Peyer's patch (tissue), 4 donors: ENCODE results near the gene CSNK2B. TPM values are rescaled to one million over a fixed set of nuclear protein-coding genes. Genes with fewer than 3 reads are reported as not detected.

Source experiments
- DNase-seq, 3 donors: peaks; one replicate each; pipeline ENCODE4 v3.0.0-alpha.2; 2017 to 2019
- H3K27ac ChIP-seq, 4 donors: fragments of 200-600 bp; sonication (generic); one replicate each; pipeline ENCODE4 v1.5.1; 2016 to 2019
- H3K27me3 ChIP-seq, 2 donors: fragments of 200-600 bp; sonication (generic); one replicate each; pipeline ENCODE4 v1.5.1; 2019
- H3K36me3 ChIP-seq, 3 donors: fragments of 200-600 bp; sonication (generic); one replicate each; pipeline ENCODE4 v1.5.1; 2016 to 2019
- H3K4me1 ChIP-seq, 4 donors: fragments of 200-600 bp; sonication (generic); one replicate each; pipeline ENCODE4 v1.5.1; 2016 to 2019
- H3K4me3 ChIP-seq, 4 donors: fragments of 200-600 bp; sonication (generic); 1 replicate in 3 of 4; 2 replicates in 1 of 4; pipeline ENCODE4 v1.5.1; 2016 to 2019; ENCODE audit warnings: mild to moderate bottlenecking in 1 of 4
- H3K9me3 ChIP-seq, 4 donors: fragments of 200-600 bp; sonication (generic); one replicate each; pipeline ENCODE4 v1.5.1; 2016 to 2019; ENCODE audit warnings: mild to moderate bottlenecking in 1 of 4
- POLR2A ChIP-seq, 2 donors: fragments of 450-650 bp; IDR thresholded peaks; one replicate each; pipeline ENCODE4 v1.5.1; 2017; ENCODE audit warnings: antibody characterized with exemption in 2 of 2, mild to moderate bottlenecking in 2 of 2, moderate library complexity in 2 of 2
- total RNA-seq, 4 donors: library from RNA; depleted of rRNA; stranded (reverse); fragments of >200 nt; gene quantifications; one replicate each; pipeline ENCODE4 v1.1.0, GENCODE V29; 2016
- TF ChIP-seq, protein P1 (sequence below), 6 experiments: fragments of 450-650 bp in 4 of 6; fragments of 200-600 bp in 2 of 6; sonication (generic) in 1 of 6; IDR thresholded peaks; one replicate each; pipeline ENCODE4 v1.5.1; 2017 to 2019; ENCODE audit warnings: antibody characterized with exemption in 6 of 6, mild to moderate bottlenecking in 3 of 6, moderate library complexity in 1 of 6

CSNK2B gene
- total RNA-seq, 4 donors from 2014 or later, result 209 to 243 (median 227) TPM

GRCh38 chr6:31676322-31676903 lies 10.5 kb downstream of the CSNK2B start:
- no peak for DNase-seq
- Histone ChIP-seq H3K4me1 (peaks cover 0 to 13% (median 2%) of the 10 kb centered on the region in 4 donors), H3K27ac (no peak overlapping the region), H3K9me3 (no peaks in the 10 kb centered on the region), H3K27me3 (no peaks in the 10 kb centered on the region), H3K36me3 (peaks cover 0 to 20% (median 0%) of the 10 kb centered on the region in 3 donors), H3K4me3 (no peak overlapping the region)
- TF ChIP-seq, protein P1, sequence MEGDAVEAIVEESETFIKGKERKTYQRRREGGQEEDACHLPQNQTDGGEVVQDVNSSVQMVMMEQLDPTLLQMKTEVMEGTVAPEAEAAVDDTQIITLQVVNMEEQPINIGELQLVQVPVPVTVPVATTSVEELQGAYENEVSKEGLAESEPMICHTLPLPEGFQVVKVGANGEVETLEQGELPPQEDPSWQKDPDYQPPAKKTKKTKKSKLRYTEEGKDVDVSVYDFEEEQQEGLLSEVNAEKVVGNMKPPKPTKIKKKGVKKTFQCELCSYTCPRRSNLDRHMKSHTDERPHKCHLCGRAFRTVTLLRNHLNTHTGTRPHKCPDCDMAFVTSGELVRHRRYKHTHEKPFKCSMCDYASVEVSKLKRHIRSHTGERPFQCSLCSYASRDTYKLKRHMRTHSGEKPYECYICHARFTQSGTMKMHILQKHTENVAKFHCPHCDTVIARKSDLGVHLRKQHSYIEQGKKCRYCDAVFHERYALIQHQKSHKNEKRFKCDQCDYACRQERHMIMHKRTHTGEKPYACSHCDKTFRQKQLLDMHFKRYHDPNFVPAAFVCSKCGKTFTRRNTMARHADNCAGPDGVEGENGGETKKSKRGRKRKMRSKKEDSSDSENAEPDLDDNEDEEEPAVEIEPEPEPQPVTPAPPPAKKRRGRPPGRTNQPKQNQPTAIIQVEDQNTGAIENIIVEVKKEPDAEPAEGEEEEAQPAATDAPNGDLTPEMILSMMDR (IDR thresholded peaks at IDR 0.05), result no peak
- TF ChIP-seq POLR2A (IDR thresholded peaks at IDR 0.05), result no peak

DNA sequence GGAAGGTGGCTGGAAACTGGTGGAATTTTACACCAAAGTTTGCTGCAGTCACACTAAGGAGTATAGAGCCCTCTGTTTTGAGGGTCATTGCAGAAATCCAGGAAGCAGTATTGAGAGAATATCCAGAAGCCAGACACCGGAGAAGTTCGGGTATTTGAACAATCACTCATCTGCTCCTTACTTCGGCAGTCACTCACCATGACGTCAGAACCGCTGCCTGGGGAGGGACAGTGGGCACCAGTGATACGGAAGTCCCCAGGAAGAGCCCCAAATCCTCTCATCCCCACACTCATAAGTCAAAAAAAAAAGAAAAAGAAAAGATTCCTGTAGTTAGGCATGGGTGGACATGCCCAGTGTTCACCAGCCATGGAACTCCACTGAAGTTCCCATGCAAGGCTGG lies 11.0 kb downstream of the CSNK2B start:
- H3K4me1 ChIP-seq, result peaks cover 0 to 18% (median 3%) of the 10 kb centered on the region in 4 donors
- peaks cover 0 to 15% (median 0%) of the 10 kb centered on the region in 3 donors for H3K36me3 ChIP-seq
- H3K27ac ChIP-seq, result no peak overlapping the region
- TF ChIP-seq POLR2A (IDR thresholded peaks at IDR 0.05), result no peak
- H3K9me3 ChIP-seq, result no peaks in the 10 kb centered on the region
- no peaks in the 10 kb centered on the region for H3K27me3 ChIP-seq
- H3K4me3 ChIP-seq, result no peak overlapping the region
- DNase-seq, result no peak

GRCh38 chr6:31677955-31678354 lies 12.1 kb downstream of the CSNK2B start:
- H3K27me3 ChIP-seq, result no peaks in the 10 kb centered on the region
- TF ChIP-seq, protein P1 (IDR thresholded peaks at IDR 0.05), result no peak
- no peak for TF ChIP-seq POLR2A (IDR thresholded peaks at IDR 0.05)
- no peaks in the 10 kb centered on the region for H3K9me3 ChIP-seq
- H3K36me3 ChIP-seq, result peaks cover 0 to 4% (median 0%) of the 10 kb centered on the region in 3 donors
- H3K4me1 ChIP-seq, result peaks cover 0 to 25% (median 3%) of the 10 kb centered on the region in 4 donors
- DNase-seq, result no peak
- H3K4me3 ChIP-seq, result no peak overlapping the region
- no peak overlapping the region for H3K27ac ChIP-seq

DNA sequence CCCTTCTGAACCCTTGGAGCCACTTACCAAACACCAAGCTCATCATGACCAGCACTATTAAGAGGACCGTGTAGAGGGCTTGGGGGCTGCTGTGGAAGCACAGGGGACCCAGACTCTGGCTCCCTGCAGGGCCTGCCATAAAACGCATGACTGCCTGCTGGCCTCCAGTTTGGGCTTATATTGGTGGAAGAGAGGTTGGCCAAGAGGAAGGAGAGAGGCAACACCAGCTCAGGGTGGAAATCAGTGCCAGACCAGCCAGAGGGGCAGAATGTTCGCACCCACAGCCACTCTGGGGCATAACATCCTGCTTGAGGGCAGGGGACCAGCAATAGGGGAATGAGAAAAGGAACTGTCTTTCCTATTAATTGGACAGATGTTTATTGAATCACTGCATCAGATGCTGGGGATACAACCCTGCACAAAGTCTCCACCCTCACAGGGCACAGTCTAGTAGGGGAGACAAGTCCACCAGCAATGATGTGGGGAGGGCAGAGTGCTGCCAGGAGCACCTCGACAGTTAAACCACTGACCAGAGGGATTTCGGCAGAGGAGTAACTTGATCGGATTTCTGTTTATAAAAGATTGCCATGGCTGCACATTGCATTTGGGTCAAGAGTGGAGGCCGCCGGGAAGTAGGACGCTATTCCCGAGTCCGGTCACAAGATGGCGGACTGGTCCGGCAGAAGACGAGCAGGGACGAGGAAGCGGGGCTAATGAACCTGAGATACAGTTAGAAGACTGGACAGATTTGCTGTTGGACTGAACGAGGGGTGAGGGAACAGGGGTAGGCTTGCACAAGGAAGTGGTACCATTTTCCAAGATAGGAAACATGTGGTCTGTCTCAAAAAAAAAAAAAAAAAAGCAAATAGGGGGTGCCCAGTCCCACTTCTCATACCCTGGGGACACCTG lies 14.6 kb downstream of the CSNK2B start, which contains the start of gene LY6G5C:
Gene LY6G5C (minus strand): TSS at position 842 of the 909 bp plus-strand sequence. CDS start 694 bp downstream, at position 148.
- DNase-seq, result peak; percentile 78 to 92 (median 83)
- TF ChIP-seq POLR2A (IDR thresholded peaks at IDR 0.05), result peak in 1 of 2 donors; percentile 17
- TF ChIP-seq, protein P1 (IDR thresholded peaks at IDR 0.05), result peak; percentile 47 to 88 (median 82)
- Histone ChIP-seq H3K4me1 (peaks cover 0 to 25% (median 3%) of the 10 kb centered on the region in 4 donors), H3K4me3 (peak within 1 kb of the TSS; percentile 41 to 69 (median 60)), H3K36me3 (no peaks in the 10 kb centered on the region), H3K27ac (peak within 1 kb of the TSS; percentile 59 to 77 (median 69)), H3K27me3 (no peaks in the 10 kb centered on the region), H3K9me3 (no peaks in the 10 kb centered on the region)

- TF ChIP-seq, protein P1 (IDR thresholded peaks at IDR 0.05), result peak in 2 of 6 experiments; percentile 5 to 12
- no peak for TF ChIP-seq POLR2A (IDR thresholded peaks at IDR 0.05)
- H3K4me1 ChIP-seq, result peaks cover 0 to 25% (median 3%) of the 10 kb centered on the region in 4 donors
- peak overlapping the region; percentile 41 to 69 (median 60) for H3K4me3 ChIP-seq
- H3K27ac ChIP-seq, result peak overlapping the region; percentile 59 to 77 (median 69)
- H3K27me3 ChIP-seq, result no peaks in the 10 kb centered on the region
- peaks cover 0 to 7% (median 0%) of the 10 kb centered on the region in 3 donors for H3K36me3 ChIP-seq
- peak; percentile 50 to 67 (median 65) for DNase-seq
- H3K9me3 ChIP-seq, result no peaks in the 10 kb centered on the region
Measured at GRCh38 chr6:31681135-31681671, 15.3 kb downstream of the CSNK2B start.
